ENCODE results near the gene CCDC122. TPM values are rescaled to one million over a fixed set of nuclear protein-coding genes. Genes with fewer than 3 reads are reported as not detected.

The CCDC122 gene
- polyA plus RNA-seq, 1 experiment: 1.6 TPM

DNA sequence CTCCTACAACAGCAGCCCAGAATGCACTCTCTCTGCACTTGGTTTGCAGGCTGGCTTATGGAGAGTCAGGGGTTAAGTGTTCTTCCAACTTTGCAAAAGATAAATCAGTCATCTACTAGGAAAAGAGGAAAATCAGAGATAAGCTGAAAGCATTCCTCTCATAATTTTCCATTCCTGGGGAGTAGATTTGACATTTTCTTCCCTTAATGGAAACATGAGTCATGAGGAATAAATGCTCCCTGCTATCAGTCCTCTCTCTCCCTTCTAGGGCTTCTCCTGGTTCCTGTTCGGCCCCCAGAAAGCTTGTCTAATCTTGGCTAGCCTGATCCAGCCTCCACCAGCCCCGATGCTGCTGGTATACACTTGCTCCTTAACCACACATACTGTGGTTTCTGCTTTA is 64.3 kb downstream of the CCDC122 start:
- Histone ChIP-seq H3K4me3 (ENCODE audit: low read depth, low read length) (no peak overlapping the region), H3K27ac (ENCODE audit: low read depth, low read length) (peak overlapping the region; percentile 82), H3K27me3 (ENCODE audit: control insufficient read depth, insufficient read depth, low read length) (no peaks in the 10 kb centered on the region), H3K9me3 (ENCODE audit: control insufficient read depth, insufficient read depth, low read length) (no peaks in the 10 kb centered on the region)
- ChIA-PET CTCF (interaction anchor here (0.6 to 3.2 kb wide), 6 partner anchors 11 to 1220 kb away, joined by 3 to 17 read pairs (median 5); no protein-coding TSS in a partner anchor), POLR2A (interaction anchor here (0.9 to 1.5 kb wide), 3 partner anchors 10 to 547 kb away, joined by 3 to 5 read pairs (median 4); partner anchors contain the start of genes CCDC122 and LACC1)
- TF ChIP-seq CTCF (IDR thresholded peaks at IDR 0.05; ENCODE audit: low read depth, low read length): no peak
- peak; percentile 30 for DNase-seq (ENCODE audit: low read depth, low spot score)

DNA sequence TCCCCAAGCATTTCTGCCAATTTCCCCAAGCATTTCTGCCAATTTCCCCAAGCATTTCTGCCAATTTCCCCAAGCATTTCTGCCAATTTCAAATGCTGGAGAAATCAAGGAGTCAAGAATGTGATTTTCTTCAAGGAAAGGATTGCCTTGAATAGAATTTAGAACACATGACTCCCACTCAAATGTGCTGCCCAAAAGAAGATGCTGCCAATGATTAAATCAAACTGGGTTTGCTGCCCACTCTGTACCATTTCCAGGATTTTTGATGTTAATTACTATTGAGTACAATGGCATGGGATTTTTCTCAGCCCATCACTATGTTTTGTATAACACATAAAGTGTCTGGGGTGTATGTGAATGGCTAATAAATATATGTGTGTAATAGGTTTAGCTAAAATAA is 70.9 kb downstream of the CCDC122 start:
- no peak for DNase-seq (ENCODE audit: low read depth, low spot score)
- Histone ChIP-seq H3K27ac (ENCODE audit: low read depth, low read length) (no peak overlapping the region), H3K27me3 (ENCODE audit: control insufficient read depth, insufficient read depth, low read length) (no peaks in the 10 kb centered on the region), H3K4me3 (ENCODE audit: low read depth, low read length) (no peak overlapping the region), H3K9me3 (ENCODE audit: control insufficient read depth, insufficient read depth, low read length) (no peaks in the 10 kb centered on the region)
- POLR2A ChIA-PET: no interaction called here
- TF ChIP-seq CTCF (IDR thresholded peaks at IDR 0.05; ENCODE audit: low read depth, low read length): no peak
- CTCF ChIA-PET: no interaction called here

DNA sequence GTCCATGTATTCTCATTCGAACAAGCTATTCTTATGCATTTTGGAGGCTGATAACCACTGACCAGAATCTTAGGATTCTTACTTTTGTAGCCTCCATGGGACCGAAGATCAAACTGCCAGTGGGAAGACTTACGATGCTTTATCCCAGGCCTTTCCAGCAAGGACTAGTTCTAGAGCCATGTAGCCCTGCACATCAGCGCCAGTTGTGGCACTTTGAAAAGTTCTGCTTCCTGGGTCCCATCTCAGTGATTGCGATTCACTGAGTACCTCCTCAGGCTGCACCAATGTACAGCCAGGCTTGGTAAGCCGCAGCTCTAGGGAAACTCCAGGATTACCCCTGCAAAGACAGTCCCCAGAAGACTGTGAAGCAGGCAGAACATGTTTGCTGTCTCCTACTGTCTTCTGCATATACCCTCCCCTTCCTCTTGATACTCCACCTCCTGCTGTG is 73.8 kb downstream of the CCDC122 start:
- DNase-seq (ENCODE audit: low read depth, low spot score): no peak
- POLR2A ChIA-PET: interaction anchor here (0.7 kb wide), 1 partner anchor 9 kb away, joined by 5 read pairs; no protein-coding TSS in a partner anchor
- no peak for TF ChIP-seq CTCF (IDR thresholded peaks at IDR 0.05; ENCODE audit: low read depth, low read length)
- H3K27ac ChIP-seq (ENCODE audit: low read depth, low read length): no peak overlapping the region
- H3K9me3 ChIP-seq (ENCODE audit: control insufficient read depth, insufficient read depth, low read length): no peaks in the 10 kb centered on the region
- H3K4me3 ChIP-seq (ENCODE audit: low read depth, low read length): no peak overlapping the region
- CTCF ChIA-PET: interaction anchor here (0.6 to 3.2 kb wide), 5 partner anchors 9 to 837 kb away, joined by 3 to 62 read pairs (median 15); no protein-coding TSS in a partner anchor
- no peaks in the 10 kb centered on the region for H3K27me3 ChIP-seq (ENCODE audit: control insufficient read depth, insufficient read depth, low read length)

DNA sequence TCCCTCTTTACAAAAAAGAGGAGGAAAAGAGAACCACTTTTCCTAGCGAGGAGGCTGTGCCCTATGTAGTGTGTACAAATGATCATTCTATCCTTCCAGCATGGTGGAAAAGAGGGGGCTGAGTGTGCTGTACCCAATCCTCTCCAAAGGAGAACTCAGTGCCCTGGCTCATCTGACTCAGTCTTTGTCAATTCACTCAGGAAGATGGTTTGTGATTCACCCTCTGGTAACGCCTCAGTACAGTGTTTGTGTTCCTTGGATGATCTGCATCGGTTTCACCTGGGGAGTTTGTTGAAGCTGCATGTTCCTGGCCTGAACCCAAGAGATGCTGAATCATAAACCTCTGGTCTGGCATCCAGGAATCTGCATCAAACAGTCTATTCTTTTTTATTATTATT is 74.5 kb downstream of the CCDC122 start:
- Histone ChIP-seq H3K9me3 (ENCODE audit: control insufficient read depth, insufficient read depth, low read length) (no peaks in the 10 kb centered on the region), H3K27me3 (ENCODE audit: control insufficient read depth, insufficient read depth, low read length) (no peaks in the 10 kb centered on the region), H3K27ac (ENCODE audit: low read depth, low read length) (peak overlapping the region; percentile 83), H3K4me3 (ENCODE audit: low read depth, low read length) (peak overlapping the region; percentile 43)
- ChIA-PET POLR2A (interaction anchor here (0.7 kb wide), 1 partner anchor 10 kb away, joined by 5 read pairs; no protein-coding TSS in a partner anchor), CTCF (interaction anchor here (0.6 to 3.2 kb wide), 26 partner anchors 9 to 1210 kb away, joined by 3 to 62 read pairs (median 4); no protein-coding TSS in a partner anchor)
- DNase-seq (ENCODE audit: low read depth, low spot score): peak; percentile 54
- TF ChIP-seq CTCF (IDR thresholded peaks at IDR 0.05; ENCODE audit: low read depth, low read length): no peak

- peak; percentile 52 for TF ChIP-seq CTCF (IDR thresholded peaks at IDR 0.05; ENCODE audit: low read depth, low read length)
- Histone ChIP-seq H3K9me3 (ENCODE audit: control insufficient read depth, insufficient read depth, low read length) (no peaks in the 10 kb centered on the region), H3K27ac (ENCODE audit: low read depth, low read length) (peak overlapping the region; percentile 83), H3K27me3 (ENCODE audit: control insufficient read depth, insufficient read depth, low read length) (no peaks in the 10 kb centered on the region), H3K4me3 (ENCODE audit: low read depth, low read length) (peak overlapping the region; percentile 43)
- CTCF ChIA-PET: interaction anchor here (0.6 to 3.2 kb wide), 26 partner anchors 8 to 1209 kb away, joined by 3 to 62 read pairs (median 4); no protein-coding TSS in a partner anchor
- DNase-seq (ENCODE audit: low read depth, low spot score): peak; percentile 44
- POLR2A ChIA-PET: no interaction called here
Observed at GRCh38 chr13:43804461-43805070, 75.0 kb downstream of the CCDC122 start.

Measured in AG04450 (cell line).